Right atrium auricular region (tissue), 2 donors: ENCODE results near the gene NR3C2. TPM values are rescaled to one million over a fixed set of nuclear protein-coding genes. Genes with fewer than 3 reads are reported as not detected.

Experiments
- DNase-seq: peaks from one replicate; pipeline ENCODE4 v3.0.0-alpha.2; 2019; ENCODE audit warnings: low spot score
- H3K27ac ChIP-seq, 2 donors: fragments of 200-600 bp; sonication (generic); 1 replicate in 1 of 2; 2 replicates in 1 of 2; pipeline ENCODE4 v1.5.1; 2016 to 2019
- H3K27me3 ChIP-seq, 2 donors: fragments of 200-600 bp; sonication (generic); one replicate each; pipeline versions ENCODE4 v1.5.1 to v1.6.0; 2017 to 2019
- H3K36me3 ChIP-seq: fragments of 200-600 bp; sonication (generic); one replicate; pipeline ENCODE4 v1.5.1; 2016
- H3K4me1 ChIP-seq, 2 donors: fragments of 200-600 bp; sonication (generic); one replicate each; pipeline versions ENCODE4 v1.5.1 to v1.6.0; 2017 to 2019
- H3K4me3 ChIP-seq, 2 donors: fragments of 200-600 bp; sonication (generic); 1 replicate in 1 of 2; 2 replicates in 1 of 2; pipeline ENCODE4 v1.5.1; 2017 to 2019; ENCODE audit warnings: mild to moderate bottlenecking in 1 of 2, moderate library complexity in 1 of 2
- H3K9me3 ChIP-seq, 2 donors: fragments of 200-600 bp; sonication (generic); one replicate each; pipeline ENCODE4 v1.5.1; 2019
- CTCF ChIP-seq, 2 donors: fragments of 200-600 bp; sonication (generic); IDR thresholded peaks; one replicate each; pipeline ENCODE4 v1.5.1; 2019; ENCODE audit warnings: antibody characterized with exemption in 2 of 2
- total RNA-seq, 2 donors: library from RNA; depleted of rRNA; stranded (reverse); fragments of >200 nt; gene quantifications; one replicate each; pipeline ENCODE4 v1.1.0, GENCODE V29; 2016

Gene NR3C2
- total RNA-seq, 2 donors from 2014 or later: 15.7 to 39.9 TPM

- no peak for TF ChIP-seq CTCF (IDR thresholded peaks at IDR 0.05)
- peak; percentile 53 for DNase-seq
- Histone ChIP-seq H3K27ac (peak overlapping the region; percentile 32 to 49), H3K4me3 (no peak overlapping the region), H3K27me3 (no peaks in the 10 kb centered on the region), H3K4me1 (peaks cover 0 to 49% of the 10 kb centered on the region in 2 donors), H3K36me3 (peaks cover 16% of the 10 kb centered on the region), H3K9me3 (no peaks in the 10 kb centered on the region)
These were observed 373.9 kb downstream of the NR3C2 start for GRCh38 chr4:148068065-148068911.

GRCh38 chr4:148067301-148067916 lies 374.8 kb downstream of the NR3C2 start:
- TF ChIP-seq CTCF (IDR thresholded peaks at IDR 0.05): no peak
- peaks cover 0 to 49% of the 10 kb centered on the region in 2 donors for H3K4me1 ChIP-seq
- H3K9me3 ChIP-seq: no peaks in the 10 kb centered on the region
- no peak for DNase-seq
- H3K36me3 ChIP-seq: peaks cover 10% of the 10 kb centered on the region
- peak overlapping the region; percentile 32 to 49 for H3K27ac ChIP-seq
- no peaks in the 10 kb centered on the region for H3K27me3 ChIP-seq
- no peak overlapping the region for H3K4me3 ChIP-seq

- DNase-seq: no peak
- TF ChIP-seq CTCF (IDR thresholded peaks at IDR 0.05): no peak
- Histone ChIP-seq H3K36me3 (peaks cover 9% of the 10 kb centered on the region), H3K27ac (no peak overlapping the region), H3K9me3 (no peaks in the 10 kb centered on the region), H3K4me3 (no peak overlapping the region), H3K4me1 (peaks cover 0 to 61% of the 10 kb centered on the region in 2 donors), H3K27me3 (no peaks in the 10 kb centered on the region)
These were observed 377.1 kb downstream of the NR3C2 start for GRCh38 chr4:148065075-148065474.

DNA sequence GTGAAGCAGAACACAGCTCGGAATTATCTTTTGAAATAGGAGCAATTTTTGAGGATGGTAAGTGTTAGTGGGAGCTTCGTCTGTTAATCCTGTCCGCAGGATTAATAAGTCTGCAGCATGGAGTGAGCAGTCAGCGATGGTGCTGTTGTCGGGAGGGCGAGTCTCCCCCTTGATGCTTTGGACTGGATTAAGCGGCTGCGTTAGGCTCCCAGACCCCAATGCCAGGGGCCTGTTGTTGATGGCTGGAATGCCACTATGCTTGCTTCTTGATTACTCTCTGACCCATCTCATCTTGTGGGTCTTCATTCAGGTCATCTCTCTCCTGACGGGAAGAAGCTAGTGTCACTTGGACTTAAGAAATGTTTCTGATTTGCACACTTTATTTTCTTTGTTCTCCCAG lies 377.8 kb downstream of the NR3C2 start:
- no peak for TF ChIP-seq CTCF (IDR thresholded peaks at IDR 0.05)
- H3K27ac ChIP-seq: no peak overlapping the region
- no peaks in the 10 kb centered on the region for H3K27me3 ChIP-seq
- DNase-seq: no peak
- peaks cover 9% of the 10 kb centered on the region for H3K36me3 ChIP-seq
- H3K4me1 ChIP-seq: peaks cover 0 to 59% of the 10 kb centered on the region in 2 donors
- H3K9me3 ChIP-seq: no peaks in the 10 kb centered on the region
- H3K4me3 ChIP-seq: no peak overlapping the region

DNA sequence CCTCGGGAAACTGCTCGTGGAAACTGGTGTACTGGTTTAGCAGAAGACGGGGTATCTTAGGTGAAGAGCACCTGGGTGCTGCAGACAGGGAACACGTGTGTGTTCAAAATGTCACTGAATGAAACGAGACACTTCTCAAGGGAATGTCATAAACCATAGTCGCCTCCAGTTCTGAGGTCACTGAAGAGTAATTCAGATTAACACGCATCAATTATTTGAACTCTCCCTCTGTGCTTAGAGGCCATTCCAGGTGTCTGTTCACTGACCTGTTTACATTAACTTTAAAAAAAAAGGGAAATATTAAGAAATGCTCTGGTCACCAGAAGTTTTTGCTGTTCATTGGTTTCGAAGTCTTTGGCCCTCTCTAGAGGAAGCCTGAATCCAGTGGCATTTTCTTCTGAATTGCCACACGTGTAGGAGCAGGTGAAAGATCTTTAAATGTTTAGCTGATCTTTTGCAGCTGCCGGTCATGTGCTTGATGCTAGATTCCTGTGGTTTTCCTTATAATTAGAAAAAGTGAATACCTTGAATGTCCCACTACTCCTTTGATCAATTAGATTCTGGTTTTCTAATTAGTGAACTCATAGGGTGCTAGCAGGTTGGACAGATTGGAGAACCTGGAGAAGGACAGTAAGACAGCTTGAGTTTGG lies 379.8 kb downstream of the NR3C2 start:
- Histone ChIP-seq H3K27me3 (no peaks in the 10 kb centered on the region), H3K4me3 (no peak overlapping the region), H3K36me3 (peaks cover 9% of the 10 kb centered on the region), H3K4me1 (peaks cover 0 to 59% of the 10 kb centered on the region in 2 donors), H3K27ac (peak overlapping the region; percentile 15 to 32), H3K9me3 (no peaks in the 10 kb centered on the region)
- no peak for DNase-seq
- no peak for TF ChIP-seq CTCF (IDR thresholded peaks at IDR 0.05)
